GM19452 (cell line): ENCODE data around the gene CSNK1G2.

ENCODE experiments used
- ATAC-seq: cut with Tn5 transposase; IDR thresholded peaks from one replicate; pipeline ENCODE4 v1.9.1; 2021; ENCODE audit not compliant: unreplicated experiment

The CSNK1G2 gene

DNA sequence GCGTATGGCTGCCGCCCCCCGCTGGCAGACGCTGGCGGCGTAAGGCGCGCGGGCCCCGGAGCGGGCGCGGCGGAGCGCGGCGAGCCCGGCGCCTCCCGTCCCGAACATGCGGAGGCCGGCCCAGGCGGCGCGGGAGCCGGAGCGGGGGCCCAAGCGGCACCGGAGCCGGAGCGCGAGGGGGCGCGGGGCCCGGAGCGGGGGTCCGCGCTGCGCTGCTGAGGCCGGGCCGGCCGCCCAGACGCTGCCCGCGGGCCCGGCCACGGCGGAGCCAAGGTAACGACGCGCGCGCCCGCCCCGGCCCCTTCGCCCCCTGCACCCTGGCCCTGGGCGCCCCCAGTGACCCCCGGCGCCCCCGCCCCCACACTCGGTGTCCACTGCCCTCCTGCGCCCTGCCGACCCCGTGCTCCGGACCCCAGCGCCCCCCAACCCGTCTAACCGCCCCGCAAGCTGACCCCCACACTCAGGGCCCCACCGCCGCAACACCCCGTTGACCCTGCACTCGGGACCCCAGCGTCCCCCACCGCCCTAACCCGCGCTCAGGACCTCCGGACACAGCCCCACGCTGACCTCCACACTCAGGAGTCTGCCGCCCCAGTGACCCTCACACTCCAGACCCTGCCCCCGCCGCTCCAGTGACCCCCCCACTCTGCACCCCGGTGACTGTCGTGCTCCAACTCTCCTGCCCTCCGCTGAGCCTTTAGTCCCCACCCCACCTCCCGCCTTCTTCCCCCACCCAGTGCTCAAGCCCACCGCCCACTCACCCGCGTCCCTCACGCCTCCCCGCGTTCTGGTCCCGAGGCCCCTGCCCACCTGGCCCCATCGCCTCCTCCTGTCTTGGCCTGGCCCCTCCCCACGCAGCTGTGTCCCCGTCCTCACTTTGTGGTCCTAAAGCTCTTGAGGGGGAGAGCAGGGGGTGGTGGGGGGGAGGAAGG is at the start of gene CSNK1G2:
TSS of gene CSNK1G2 (plus strand) at position 27 of the 932 bp plus-strand sequence. CDS start 28,601 bp downstream, outside the sequence.
- peak; percentile 57 for ATAC-seq

DNA sequence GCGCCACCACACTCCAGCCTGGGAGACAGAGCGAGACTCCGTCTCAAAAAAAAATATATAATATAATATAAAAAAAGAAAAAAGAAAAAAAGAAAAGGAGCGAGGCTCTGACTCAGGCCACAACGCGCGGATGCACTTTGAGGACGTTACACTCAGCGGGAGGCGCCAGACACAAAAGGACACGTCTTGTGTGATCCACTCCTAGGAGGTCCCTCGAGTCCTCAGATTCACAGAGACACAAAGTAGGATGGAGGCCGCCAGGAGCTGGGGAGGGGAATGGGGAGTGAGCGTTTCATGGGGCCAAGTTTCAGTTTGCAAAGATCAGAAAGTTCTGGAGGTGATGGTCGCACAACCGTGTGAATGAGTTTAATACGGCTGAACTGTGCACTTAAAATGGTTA is 47.2 kb upstream of the CSNK1G2 start:
- no peak for ATAC-seq

DNA sequence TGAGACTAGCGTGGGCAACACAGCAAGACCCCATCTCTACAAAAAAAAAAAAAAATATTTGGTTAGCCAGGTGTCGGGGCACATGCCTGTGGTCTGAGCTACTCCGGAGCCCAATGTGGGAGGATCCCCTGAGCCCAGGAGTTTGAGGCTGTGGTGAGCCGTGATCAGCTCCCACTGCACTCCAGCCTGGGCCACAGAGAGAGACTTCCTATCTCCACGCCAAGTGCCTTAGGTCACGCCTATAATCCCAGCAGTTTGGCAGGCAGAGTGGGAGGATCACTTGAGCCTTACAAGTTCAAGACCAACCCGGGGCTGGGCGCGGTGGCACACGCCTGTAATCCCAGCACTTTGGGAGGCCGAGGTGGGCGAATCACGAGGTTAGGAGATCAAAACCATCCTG is 44.5 kb upstream of the CSNK1G2 start:
- no peak for ATAC-seq

DNA sequence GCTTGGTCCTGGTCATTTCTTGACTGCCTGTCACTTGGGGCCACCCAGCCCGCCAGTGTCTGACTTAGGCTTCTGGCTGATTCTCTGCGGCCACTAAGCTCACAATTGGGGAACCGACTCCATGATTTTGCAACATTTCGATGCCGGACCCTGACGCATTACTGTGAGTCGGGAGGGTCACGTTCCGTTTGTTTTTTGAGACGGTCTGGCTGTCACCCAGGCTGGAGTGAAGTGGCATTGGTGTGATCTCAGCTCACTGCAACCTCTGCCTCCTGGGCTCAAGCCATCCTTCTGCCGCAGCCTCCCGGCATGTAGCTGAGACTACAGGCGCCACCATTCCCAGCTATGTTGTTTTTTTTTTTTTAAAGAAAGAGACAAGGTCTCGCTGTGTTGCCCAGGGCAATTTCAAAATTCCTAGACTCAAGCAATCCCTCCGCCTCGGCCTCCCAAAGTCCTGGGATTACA is 39.0 kb upstream of the CSNK1G2 start:
- ATAC-seq, result no peak

DNA sequence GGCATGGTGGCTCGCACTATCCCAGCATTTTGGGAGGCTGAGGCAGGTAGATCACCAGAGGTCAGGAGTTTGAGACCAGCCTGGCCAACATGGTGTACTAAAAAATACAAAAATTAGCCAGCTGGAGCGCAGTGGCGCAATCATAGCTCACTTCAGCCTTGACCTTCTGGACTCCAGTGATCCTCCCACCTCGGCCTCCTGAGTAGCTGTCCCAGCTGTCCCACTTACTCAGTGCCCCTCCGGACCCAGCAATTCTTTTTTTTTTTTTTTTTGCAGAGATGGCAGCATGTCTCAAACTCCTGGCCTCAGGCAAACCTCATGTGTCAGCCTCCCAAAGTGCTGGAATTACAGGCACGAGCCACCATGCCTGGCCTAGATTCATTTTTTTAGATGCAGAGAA is 38.0 kb upstream of the CSNK1G2 start:
- no peak for ATAC-seq

DNA sequence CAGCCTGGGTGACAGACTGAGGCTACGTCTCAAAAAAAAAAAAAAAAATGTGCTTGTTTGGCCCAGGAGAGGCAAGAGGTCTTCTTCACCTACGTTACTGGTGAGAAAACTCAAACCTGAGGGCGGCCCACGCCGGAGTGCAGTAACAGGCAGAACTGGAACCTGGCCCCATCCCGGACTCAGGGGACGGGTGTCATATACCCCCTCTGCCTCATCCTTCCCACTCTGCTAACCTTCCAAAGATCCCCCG is 36.2 kb upstream of the CSNK1G2 start:
- ATAC-seq, result peak; percentile 9

DNA sequence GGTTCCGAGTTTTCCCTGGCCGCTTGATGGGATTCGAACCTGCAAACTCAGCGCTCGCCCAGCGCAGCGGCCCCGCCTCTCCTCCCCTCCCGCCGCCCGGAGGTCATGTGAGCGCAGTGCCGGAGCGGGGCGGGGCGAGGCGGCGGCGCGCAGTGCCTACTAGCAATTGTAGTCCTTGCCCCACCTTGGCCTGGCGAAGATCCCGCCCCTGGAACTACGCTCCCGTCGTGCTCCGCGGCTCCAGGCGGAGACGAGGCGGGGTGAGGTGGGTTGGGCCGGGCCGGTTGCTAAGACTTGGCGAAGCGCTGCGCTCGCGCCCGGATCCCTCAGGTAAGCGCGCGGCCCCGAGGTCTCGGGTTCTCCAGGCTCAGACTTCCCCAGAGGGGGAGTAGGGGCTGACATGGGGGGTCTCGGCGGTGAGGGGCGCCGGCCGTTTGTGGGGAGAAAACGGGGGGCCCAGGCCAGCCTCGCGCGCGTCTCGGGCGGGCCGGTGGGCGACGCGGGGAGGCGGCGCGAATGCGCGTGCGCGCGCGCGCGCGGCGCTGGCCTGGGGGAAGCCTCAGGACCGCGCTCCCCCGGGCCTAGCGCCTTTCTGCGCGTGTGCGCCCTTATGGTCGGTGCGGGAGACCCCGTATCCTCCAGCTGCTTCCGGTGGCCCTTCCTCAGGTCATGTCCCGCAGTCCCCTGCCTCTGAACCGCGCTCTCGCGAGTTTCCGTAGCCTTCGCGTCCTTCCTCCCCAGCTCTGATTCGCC is 35.7 kb upstream of the CSNK1G2 start, which contains the start of the genes ADAT3 and SCAMP4:
TSS of gene ADAT3 (plus strand) at position 290 of the 753 bp plus-strand sequence. CDS start 6,649 bp downstream, outside the sequence.
TSS of gene SCAMP4 (plus strand) at position 290 of the 753 bp plus-strand sequence. CDS start 9,621 bp downstream, outside the sequence.
- peak; percentile 83 for ATAC-seq

DNA sequence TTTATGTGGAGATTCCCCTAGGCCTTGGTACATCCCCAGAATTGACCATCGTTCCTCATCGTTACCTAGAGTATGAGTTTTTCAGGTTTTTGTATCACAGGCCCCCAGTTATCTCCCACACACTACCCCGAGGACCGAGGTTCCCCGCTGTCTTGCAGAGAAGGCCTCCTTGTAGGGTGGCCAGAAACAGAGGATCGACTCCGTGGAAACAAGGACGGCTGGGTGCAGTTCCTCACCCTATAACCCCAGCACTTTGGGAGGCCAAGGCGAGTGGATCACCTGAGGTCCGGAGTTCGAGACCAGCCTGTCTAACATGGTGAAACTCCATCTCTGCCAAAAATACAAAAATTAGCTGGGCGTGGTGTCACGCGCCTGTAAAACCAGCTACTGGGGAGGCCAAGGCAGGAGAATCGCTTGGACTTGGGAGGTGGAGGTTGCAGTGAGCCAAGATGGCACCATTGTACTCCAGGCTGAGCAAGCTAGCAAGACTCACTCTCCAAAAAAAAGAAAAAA is 35.1 kb upstream of the CSNK1G2 start:
- no peak for ATAC-seq

DNA sequence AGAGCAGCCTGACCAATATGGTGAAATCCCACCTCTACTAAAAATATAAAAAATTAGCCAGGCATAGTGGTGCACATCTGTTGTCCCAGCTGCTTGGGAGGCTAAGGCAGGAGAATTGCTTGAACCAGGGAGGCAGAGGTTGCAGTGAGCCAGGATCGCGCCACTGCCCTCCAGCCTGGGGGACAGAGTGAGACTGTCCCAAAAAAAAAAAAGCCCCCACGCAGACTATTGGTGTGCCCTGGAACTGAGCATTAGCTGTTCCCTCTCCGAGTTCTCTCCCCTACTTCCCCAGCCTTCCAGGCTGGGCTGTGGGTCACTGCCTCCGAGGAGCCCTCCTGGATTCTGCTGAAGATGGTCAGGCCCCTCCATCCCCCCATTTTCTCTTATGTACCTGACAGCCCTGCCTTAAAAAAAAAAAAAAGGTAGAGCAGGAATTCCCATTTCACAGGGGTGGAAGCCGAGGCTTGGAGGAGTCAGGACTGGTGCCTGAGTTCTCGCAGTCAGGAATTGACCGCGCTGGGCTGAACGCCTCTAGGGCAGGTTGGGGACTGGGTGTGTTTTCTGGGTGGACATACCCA is 33.9 kb upstream of the CSNK1G2 start:
- ATAC-seq, result no peak

DNA sequence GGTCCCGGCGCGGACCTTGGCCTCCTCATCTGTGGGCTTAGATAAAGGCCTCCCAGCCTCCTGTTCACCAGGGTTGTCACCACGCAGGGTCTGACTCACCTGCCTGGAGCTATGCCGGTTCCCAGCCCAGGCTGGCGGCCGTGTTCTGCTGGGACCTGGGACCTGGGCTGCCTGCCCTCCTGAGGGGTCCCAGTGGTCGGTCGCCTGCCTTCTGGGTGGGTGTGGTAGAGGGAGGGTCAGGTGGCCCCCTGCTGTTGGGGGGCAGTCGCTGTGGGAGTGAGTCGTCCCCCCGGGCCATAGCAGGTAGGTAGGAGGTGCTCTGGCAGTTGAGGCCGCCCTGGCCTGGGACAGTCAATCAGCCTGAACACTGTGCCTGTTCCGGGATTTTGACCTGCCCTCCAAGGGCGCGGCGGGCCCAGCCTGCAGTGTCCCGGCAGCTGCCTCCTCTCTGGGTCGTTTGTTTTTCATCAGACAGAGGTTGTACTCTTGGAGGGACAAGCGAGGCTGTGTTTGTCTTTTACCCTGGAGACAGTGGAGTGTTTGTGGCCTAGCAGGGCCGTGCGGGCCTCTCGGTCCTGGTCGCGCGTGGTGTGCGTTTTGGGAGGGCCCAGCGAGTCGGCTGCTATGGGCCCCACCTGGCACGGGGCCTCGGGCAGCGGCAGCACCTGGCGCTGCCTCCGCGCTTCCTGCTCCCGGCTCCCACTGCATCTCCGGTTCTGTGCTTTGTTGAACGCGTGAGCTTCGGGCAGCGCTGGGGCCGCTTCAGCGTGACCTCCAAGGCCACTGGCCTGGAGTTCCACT is 33.2 kb upstream of the CSNK1G2 start:
- ATAC-seq, result no peak

DNA sequence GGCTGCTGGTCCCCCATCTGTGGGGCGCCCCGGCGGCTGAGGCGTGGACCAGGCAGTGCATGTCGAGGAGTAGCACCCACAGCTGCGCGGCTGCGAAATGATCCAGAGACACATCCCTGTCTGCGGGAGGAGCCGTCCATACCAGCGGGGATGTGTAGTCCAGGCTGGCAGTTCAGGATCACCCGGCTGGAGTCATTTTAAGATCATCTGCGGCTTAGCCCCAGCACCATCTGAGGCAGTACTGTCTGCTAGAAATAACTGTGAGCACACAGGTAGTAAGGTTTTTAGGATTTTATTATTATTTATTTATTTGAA is 32.7 kb upstream of the CSNK1G2 start:
- ATAC-seq, result no peak

DNA sequence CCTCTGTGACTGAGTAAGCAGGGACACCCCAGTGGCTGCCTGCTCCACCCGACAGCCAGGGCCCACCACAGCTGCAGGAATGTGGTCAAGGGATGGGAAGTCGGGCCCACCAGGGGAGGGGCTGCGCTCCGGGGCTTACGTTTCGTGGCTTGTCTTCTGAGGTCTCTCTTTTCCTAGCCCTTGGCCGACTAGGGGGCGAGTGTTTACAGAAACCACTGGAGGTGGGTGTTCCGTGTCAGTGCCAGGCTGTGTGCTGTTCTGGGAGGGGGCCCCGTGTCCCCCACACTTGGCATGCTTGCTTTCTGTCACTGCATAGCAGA is 31.3 kb upstream of the CSNK1G2 start:
- no peak for ATAC-seq

DNA sequence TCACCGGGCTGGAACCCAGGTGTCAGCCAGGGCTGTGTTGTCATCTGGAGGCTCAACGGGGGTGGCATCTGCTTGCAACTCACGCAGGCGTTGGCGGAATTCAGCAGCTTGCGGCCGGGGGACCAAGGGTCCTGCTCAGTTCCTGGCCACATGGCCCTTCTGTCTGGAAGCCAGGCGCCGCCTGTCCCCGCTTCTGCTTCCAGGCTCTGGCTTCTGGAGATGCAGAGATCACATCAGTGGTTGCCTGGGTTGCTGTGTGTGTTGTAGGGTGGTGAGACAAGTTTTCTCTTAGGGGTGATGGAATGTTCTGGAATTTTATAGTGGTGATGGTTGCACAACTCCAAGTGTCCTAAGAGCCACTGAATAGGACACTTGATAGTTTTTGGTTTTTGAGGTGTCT is 30.8 kb upstream of the CSNK1G2 start:
- no peak for ATAC-seq

DNA sequence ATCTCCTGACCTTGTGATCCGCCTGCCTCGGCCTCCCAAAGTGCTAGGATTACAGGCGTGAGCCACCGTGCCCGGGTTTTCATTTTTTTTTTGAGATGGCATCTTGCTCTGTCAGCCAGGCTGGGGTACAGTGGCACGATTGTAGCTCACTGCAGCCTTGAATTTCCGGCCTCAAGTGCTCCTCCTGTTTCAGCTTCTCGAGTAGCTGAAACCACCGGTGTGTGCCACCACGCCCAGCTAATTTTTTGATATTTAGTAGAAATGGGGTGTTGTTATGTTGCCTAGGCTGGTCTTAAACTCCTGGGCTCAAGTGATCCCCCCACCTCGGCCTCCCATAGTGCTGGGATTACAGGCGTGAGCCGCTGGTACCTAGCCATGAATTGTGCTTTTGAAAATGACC is 29.9 kb upstream of the CSNK1G2 start:
- no peak for ATAC-seq

DNA sequence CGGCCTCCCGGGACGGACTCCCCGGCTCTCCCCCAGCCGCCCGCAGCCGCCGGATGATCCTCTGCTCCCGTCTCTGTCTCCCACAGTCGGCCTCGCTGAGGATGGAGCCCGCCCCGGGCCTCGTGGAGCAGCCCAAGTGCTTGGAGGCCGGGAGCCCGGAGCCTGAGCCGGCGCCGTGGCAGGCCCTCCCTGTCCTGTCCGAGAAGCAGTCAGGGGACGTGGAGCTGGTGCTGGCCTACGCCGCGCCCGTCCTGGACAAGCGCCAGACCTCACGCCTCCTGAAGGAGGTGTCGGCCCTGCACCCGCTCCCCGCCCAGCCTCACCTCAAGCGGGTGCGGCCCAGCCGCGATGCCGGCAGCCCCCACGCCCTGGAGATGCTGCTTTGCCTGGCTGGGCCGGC is 29.0 kb upstream of the CSNK1G2 start:
- ATAC-seq, result no peak

DNA sequence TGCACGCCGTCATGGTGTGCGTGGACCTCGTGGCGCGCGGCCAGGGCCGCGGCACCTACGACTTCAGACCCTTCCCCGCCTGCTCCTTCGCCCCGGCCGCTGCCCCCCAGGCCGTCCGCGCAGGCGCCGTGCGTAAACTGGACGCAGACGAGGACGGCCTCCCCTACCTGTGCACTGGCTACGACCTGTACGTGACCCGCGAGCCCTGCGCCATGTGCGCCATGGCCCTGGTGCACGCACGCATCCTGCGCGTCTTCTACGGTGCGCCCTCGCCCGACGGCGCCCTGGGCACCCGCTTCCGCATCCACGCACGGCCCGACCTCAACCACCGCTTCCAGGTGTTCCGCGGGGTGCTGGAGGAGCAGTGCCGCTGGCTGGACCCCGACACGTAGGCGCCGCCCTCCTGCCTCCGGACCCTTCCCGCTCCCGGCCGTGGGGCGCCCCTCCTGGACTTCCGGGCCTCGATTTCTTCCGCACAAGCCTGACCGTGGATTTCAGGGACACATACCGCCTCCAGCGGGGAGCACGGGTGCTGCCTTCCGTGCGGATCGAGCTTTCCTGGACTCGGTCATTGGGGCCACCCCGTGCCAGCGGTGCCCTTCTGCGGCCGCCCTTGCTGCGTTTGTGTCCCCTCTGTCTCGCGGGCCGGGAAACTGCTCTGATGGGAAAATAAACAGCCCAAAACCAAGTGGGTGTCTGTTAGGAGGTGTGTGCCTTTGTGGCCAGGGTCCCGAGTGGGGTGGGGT is 28.0 kb upstream of the CSNK1G2 start:
- ATAC-seq, result no peak

DNA sequence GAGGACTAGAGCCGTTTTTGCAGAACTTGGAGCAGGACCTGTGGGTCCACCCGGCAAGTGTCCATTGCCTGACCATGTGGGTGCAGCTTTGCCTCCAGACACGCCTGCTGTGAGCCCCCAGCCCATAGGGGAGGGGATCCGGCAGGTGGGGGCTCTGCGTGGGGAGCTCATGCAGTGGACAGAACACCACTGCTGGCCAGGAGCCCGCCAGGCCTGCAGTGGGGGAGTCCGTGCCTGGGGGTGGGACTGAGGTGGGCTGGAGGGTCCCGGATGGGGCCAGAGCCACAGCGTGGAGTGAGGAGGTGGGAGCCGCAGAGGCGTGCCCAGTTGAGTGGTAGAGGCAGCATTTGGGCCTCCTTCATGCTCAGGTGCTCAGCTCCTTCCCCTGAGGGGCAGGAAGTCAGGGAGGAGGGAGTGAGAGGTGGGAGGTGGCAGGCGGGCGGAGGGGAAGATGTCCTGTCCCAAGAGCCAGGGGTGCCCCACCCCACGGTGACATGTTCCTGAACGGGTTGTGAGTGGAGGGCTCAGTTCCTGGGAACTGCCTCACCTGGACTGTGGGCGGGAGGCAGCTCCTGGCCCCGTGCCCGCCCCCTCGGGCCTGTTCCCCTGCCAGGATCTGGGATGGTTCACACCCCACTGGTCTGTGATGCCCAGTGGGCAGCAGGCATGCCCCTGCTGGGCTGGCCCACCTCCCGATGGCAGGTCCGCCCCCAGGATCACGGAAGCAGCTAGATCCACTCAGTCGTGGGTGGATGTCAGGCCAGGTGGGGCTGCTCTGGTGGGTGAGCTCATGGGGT is 27.0 kb upstream of the CSNK1G2 start:
- no peak for ATAC-seq

DNA sequence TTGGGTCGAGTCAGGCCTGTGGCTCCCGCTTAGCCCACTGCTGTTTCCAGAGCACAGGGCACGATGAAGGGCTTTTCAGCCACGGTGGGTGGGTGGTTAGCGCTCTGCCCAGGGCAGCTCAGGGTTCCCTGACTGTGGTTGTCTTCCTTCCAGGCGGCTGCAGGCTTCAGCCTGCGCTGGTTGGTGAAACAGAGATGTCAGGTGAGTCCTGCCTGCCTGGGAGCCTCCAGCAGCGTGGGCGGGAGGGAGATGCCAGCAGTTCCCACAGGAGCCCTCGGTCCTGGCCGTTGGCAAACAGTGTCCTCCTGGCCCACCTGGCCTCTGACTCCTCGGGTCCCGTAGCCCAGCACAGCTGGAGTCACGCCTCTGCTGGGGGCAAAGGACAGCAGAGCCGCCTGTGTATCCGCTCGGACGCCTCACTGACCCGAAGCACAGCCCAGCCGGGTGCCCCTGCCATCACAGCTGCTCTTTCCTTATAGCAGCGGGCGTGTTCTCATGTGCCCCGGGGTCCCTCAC is 26.1 kb upstream of the CSNK1G2 start:
- ATAC-seq, result no peak

DNA sequence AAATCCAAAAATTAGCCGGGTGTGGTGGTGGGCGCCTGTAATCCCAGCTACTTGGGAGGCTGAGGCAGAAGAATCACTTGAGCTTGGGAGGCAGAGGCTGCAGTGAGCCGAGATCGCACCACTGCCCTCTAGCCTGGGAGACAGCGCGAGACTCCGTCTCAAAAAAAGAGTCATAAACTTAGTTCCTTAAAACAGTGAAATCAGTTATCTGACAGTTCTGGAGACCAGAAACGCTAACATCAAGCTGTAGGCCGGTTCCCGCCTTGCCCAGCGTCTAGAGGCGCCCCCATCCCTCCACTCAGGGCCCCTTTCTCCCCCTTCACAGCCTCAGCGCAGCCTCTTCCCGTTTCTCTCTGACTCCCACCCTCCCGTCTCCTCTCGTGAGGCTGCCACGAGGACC is 23.8 kb upstream of the CSNK1G2 start:
- ATAC-seq, result no peak
